Thoracic aorta (tissue), 2 donors: Measurements from ENCODE around the gene C19orf67. TPM values are rescaled to one million over a fixed set of nuclear protein-coding genes. Genes with fewer than 3 reads are reported as not detected.

Source experiments
- ATAC-seq: fragments of 150-250 bp; one replicate; pipeline ENCODE4 v1.8.0; 2017; ENCODE audit warnings: low read depth; ENCODE audit not compliant: insufficient number of reproducible peaks, low FRiP score
- DNase-seq: peaks from one replicate; pipeline ENCODE4 v3.0.0-alpha.2; 2020; ENCODE audit warnings: low spot score
- H3K27ac ChIP-seq, 2 donors: fragments of 200-600 bp; sonication (generic); 1 replicate in 1 of 2; 2 replicates in 1 of 2; pipeline ENCODE4 v1.5.1; 2016; ENCODE audit warnings: mild to moderate bottlenecking in 2 of 2, moderate library complexity in 2 of 2
- H3K27me3 ChIP-seq: fragments of 200-600 bp; sonication (generic); replicated peaks from 2 replicates; pipeline ENCODE4 v1.6.0; 2016; ENCODE audit warnings: mild to moderate bottlenecking; ENCODE audit not compliant: insufficient read depth
- H3K36me3 ChIP-seq: fragments of 200-600 bp; sonication (generic); one replicate; pipeline ENCODE4 v1.5.1; 2016
- H3K4me1 ChIP-seq, 2 donors: fragments of 200-600 bp; sonication (generic); 1 replicate in 1 of 2; 2 replicates in 1 of 2; pipeline versions ENCODE4 v1.5.1 to v1.6.0; 2016; ENCODE audit warnings: low read depth in 2 of 2, mild to moderate bottlenecking in 1 of 2; ENCODE audit not compliant: control insufficient read depth in 1 of 2
- H3K4me3 ChIP-seq: fragments of 200-600 bp; sonication (generic); 2 replicates; pipeline ENCODE4 v1.5.1; 2016; ENCODE audit warnings: mild to moderate bottlenecking
- H3K9me3 ChIP-seq: fragments of 200-600 bp; sonication (generic); 2 replicates; pipeline ENCODE4 v1.5.1; 2016
- total RNA-seq, 2 donors: library from RNA; depleted of rRNA; stranded (reverse); fragments of >200 nt; gene quantifications; one replicate each; pipeline versions ENCODE4 v1.1.0 to v1.2.3, GENCODE V29; 2016
- TF ChIP-seq, protein P1 (sequence below): fragments of 200-600 bp; sonication (generic); IDR thresholded peaks from one replicate; pipeline ENCODE4 v1.5.1; 2019; ENCODE audit warnings: antibody characterized with exemption

C19orf67 gene
- total RNA-seq, 2 donors from 2014 or later: not detected

DNA sequence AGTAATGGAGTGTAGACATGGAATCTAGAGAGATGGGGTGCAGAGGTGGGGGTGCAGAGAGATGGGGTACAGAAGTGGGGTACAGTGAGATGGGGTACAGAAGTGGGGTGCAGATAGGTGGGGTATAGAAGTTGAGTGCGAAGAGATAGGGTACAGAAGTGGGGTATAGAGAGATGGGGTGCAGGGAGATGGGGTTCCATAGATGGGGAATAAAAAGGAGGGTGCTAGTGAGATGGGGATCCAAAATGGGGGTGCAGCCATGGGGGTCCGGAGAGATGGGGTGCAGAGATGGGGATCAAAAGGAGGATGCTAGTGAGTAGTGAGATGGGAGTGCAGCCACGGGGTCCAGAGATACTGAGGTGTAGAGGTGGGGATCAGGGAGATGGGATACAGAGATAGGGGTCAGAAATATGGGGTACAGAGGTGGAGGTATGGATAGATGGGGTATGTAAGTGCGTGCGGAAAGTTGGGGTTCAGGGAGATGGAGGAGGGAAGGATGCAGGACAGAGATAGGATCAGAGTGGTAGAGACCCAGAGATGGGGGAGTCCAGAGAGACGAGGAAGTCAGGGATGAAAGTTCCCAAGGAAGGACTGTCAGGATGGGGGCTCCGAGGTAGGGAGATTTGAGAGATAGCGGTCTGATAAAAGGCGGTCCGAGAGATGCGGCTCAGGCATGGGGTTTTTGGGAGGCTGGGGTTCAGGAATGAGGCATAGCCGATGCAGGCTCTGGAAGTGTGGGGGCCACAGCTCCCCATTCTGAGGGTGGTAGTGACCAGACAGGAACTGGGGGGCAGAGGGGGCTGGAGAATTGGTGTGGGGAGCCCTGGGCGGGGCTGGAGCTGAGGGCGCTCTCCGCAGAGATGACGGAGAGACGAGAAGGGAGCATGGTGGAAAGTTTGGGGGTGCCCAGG, 27.1 kb downstream of the C19orf67 start:
- Histone ChIP-seq H3K27ac (no peak overlapping the region), H3K4me3 (no peak overlapping the region), H3K9me3 (no peaks in the 10 kb centered on the region), H3K27me3 (no peaks in the 10 kb centered on the region), H3K4me1 (peaks cover 0 to 14% of the 10 kb centered on the region in 2 donors), H3K36me3 (no peaks in the 10 kb centered on the region)
- TF ChIP-seq, protein P1, sequence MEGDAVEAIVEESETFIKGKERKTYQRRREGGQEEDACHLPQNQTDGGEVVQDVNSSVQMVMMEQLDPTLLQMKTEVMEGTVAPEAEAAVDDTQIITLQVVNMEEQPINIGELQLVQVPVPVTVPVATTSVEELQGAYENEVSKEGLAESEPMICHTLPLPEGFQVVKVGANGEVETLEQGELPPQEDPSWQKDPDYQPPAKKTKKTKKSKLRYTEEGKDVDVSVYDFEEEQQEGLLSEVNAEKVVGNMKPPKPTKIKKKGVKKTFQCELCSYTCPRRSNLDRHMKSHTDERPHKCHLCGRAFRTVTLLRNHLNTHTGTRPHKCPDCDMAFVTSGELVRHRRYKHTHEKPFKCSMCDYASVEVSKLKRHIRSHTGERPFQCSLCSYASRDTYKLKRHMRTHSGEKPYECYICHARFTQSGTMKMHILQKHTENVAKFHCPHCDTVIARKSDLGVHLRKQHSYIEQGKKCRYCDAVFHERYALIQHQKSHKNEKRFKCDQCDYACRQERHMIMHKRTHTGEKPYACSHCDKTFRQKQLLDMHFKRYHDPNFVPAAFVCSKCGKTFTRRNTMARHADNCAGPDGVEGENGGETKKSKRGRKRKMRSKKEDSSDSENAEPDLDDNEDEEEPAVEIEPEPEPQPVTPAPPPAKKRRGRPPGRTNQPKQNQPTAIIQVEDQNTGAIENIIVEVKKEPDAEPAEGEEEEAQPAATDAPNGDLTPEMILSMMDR: no peak
- DNase-seq (no peak), ATAC-seq (no peak)

DNA sequence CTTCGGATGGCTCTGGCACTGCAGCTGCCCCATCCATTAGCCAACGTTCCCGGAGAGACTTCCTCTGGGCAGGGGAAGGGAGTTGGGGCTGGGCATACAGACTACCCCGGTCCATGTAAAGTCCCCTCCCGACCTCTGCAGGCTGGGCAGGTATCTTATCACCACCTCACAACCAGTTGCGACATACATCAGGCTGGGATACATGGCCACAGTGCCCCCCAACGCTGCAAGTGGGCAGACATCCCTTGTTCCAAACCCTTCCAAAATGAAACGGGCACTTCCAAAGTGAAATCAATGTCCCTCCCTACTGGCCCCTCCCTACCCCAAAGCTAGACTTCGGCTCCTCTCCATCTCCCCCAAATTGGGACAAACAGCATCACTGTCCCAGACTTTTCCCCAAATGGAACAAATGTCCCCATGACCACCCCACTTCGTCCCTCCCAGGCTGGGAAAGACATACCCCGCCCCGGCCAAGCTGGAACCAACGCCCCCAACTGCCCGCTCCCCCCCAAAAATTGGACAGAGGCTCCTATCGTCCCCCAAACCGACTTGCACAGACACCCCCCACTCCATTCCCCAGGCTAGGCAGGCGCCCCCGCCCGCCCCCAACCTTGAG, 28.7 kb downstream of the C19orf67 start:
- Histone ChIP-seq H3K4me3 (peak overlapping the region; percentile 63), H3K27ac (no peak overlapping the region), H3K27me3 (no peaks in the 10 kb centered on the region), H3K36me3 (no peaks in the 10 kb centered on the region), H3K9me3 (no peaks in the 10 kb centered on the region), H3K4me1 (peaks cover 0 to 14% of the 10 kb centered on the region in 2 donors)
- ATAC-seq: no peak
- TF ChIP-seq, protein P1: no peak
- no peak for DNase-seq

DNA sequence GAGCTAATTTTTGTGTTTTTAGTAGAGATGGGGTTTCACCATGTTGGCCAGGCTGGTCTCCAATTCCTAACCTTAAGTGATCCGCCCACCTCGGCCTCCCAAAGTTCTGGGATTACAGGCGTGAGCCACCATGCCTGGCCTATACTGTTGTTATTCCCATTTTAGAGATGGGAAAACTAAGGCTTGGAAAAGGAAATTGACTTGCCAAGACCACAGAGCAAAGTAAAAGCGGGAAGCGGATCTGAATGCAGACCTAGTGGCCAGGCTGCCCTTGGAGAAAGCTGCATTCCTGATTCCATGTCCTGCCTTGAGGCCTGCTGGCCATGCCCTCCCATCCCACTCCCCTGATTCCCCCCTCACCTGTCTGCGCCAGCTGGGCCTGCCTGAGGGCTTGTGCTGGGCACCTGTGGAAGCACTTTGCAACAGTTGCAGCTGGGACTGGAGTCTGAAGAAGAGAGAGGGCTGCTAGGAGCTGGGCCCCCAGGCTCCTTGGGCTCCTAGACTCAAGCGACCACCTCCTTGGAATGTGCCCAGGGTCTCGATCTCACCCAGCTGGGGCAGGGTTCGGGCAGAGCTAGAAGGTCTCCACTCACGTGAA, 29.4 kb downstream of the C19orf67 start:
- Histone ChIP-seq H3K36me3 (no peaks in the 10 kb centered on the region), H3K9me3 (no peaks in the 10 kb centered on the region), H3K27me3 (no peaks in the 10 kb centered on the region), H3K4me3 (no peak overlapping the region), H3K27ac (no peak overlapping the region), H3K4me1 (peaks cover 0 to 14% of the 10 kb centered on the region in 2 donors)
- no peak for ATAC-seq
- no peak for DNase-seq
- TF ChIP-seq, protein P1: no peak

DNA sequence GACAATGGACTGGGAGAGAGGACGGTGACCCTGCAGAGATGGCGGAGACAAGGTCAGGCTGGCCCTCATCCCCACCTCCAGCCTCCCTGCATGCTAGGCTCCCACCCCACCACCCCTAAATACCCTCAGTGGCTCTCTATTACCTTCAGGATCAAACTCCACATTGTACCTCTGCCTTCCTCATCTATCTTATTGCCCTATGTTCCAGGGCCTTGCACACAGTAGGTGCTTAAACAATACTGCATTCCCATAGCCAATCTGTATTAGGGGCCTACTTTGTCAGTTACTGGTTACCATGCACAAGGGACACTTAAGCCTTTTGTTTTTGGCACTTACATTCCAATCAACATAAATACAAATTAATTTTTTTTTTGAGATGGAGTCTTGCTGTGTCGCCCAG, 30.2 kb downstream of the C19orf67 start:
- H3K36me3 ChIP-seq: no peaks in the 10 kb centered on the region
- H3K9me3 ChIP-seq: no peaks in the 10 kb centered on the region
- no peaks in the 10 kb centered on the region for H3K27me3 ChIP-seq
- no peak for DNase-seq
- ATAC-seq: no peak
- TF ChIP-seq, protein P1: no peak
- H3K4me1 ChIP-seq: peaks cover 0 to 14% of the 10 kb centered on the region in 2 donors
- no peak overlapping the region for H3K27ac ChIP-seq
- H3K4me3 ChIP-seq: no peak overlapping the region

DNA sequence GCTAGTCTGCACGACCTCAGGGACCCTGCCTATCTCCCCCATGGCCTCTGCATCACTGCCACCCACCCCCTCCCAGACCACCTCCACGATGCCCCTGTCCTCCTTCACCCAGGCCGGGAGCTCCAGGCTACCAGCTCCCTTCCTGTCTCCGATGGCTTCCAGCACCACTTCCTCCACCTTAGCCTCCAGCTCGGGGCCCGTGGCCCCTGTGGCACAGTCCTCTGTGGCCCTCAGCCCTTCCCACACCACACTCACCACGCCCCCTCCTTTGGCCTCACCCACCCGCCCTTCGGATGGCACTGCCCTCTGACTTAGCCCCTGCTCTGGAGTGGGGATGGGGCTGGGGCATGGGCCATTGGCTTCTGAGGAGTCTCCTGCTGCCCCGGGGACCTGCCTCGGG, 30.9 kb downstream of the C19orf67 start:
- no peak for ATAC-seq
- Histone ChIP-seq H3K27ac (no peak overlapping the region), H3K27me3 (no peaks in the 10 kb centered on the region), H3K4me3 (no peak overlapping the region), H3K4me1 (peaks cover 0 to 14% of the 10 kb centered on the region in 2 donors), H3K36me3 (no peaks in the 10 kb centered on the region), H3K9me3 (no peaks in the 10 kb centered on the region)
- DNase-seq: no peak
- TF ChIP-seq, protein P1: no peak
